Measurements from ENCODE around the gene CLPTM1. TPM values are rescaled to one million over a fixed set of nuclear protein-coding genes. Genes with fewer than 3 reads are reported as not detected.

Gene CLPTM1
- total and polyA plus RNA-seq, 9 of the 15 experiments (the other 6 are each of a cell fraction or from before 2014, with no cell fraction given), result 0.37 to 96.0 (median 27.5) TPM

- no TSS peak for BruUV-seq (replicated peaks)
- Histone ChIP-seq H3K4me2 (ENCODE audit: insufficient read depth, low read length) (0 out of 2 replicates have a peak overlapping the region, but pooled peaks have one; percentile 16), H3K36me3 (ENCODE audit: control insufficient read depth, insufficient read depth, low read length) (peaks cover 51% of the 10 kb centered on the region; the same call in 2 of the 3 replicates), H3K79me2 (ENCODE audit: control insufficient read depth, insufficient read depth, low read length) (peaks cover 72% of the 10 kb centered on the region), H3K4me3 (no peak overlapping the region), H4K20me1 (replicated peaks; ENCODE audit: control insufficient read depth, insufficient read depth, low read length) (peaks cover 24% of the 10 kb centered on the region), H3K9me3 (replicated peaks; ENCODE audit: control insufficient read depth, insufficient read depth, low read depth, low read length) (no peaks in the 10 kb centered on the region), H3K27ac (ENCODE audit: extremely low read depth, low read depth, low read length) (no peak overlapping the region), H3K9ac (ENCODE audit: insufficient read depth in 1 of 2, low read depth in 2 of 2, low read length in 2 of 2) (0 out of 4 replicates have a peak overlapping the region, but pooled peaks of 1 of the 2 experiments have one; percentile 50), H2AFZ (ENCODE audit: low read depth, low read length) (no peak overlapping the region), H3K9me1 (ENCODE audit: control insufficient read depth, insufficient read depth, low read length) (peaks cover 9% of the 10 kb centered on the region), H3K4me1 (replicated peaks in 1 of 2; ENCODE audit: control insufficient read depth in 2 of 2, insufficient read depth in 2 of 2, low read length in 2 of 2) (peaks cover 16 to 24% of the 10 kb centered on the region in 2 experiments; a peak in 4 of 5 replicates), H3K27me3 (ENCODE audit: control insufficient read depth in 2 of 2, insufficient read depth in 2 of 2, low read length in 2 of 2) (no peaks in the 10 kb centered on the region)
- intact Hi-C loops (cut with micrococcal nuclease) (no loop called here), in situ Hi-C loops (cut with MboI) (no loop called here)
- CTCF ChIA-PET (ENCODE audit: low intra/inter-chr PET ratio), result no interaction called here
- POLR2A ChIA-PET, result interaction anchor here (0.6 to 1.0 kb wide), 7 partner anchors 13 to 95 kb away, joined by 3 to 6 read pairs (median 3); partner anchors contain the start of genes RELB and TOMM40
- 58% methylated on average over 5 of the region's 9 CpGs for WGBS (ENCODE audit: insufficient coverage, low coverage, missing lambda C conversion rate)
- no peak for ATAC-seq
- TF ChIP-seq PCBP1 (IDR thresholded peaks at IDR 0.05; ENCODE audit: low read depth, low read length, poor library complexity, severe bottlenecking) (no peak), ERF (CRISPR knock-in tag; IDR thresholded peaks at IDR 0.05) (no peak), ZNF224 (CRISPR knock-in tag; IDR thresholded peaks at IDR 0.05) (no peak), RBM17 (IDR thresholded peaks at IDR 0.05; ENCODE audit: borderline replicate concordance, low read depth, low read length) (no peak), KAT7 (CRISPR knock-in tag; IDR thresholded peaks at IDR 0.05; ENCODE audit: borderline replicate concordance) (no peak), ZBTB9 (CRISPR knock-in tag; IDR thresholded peaks at IDR 0.05) (no peak), MCM3 (IDR thresholded peaks at IDR 0.05) (no peak), TAF15 (IDR thresholded peaks at IDR 0.05; ENCODE audit: low read depth, low read length) (no peak), TRIM28 (IDR thresholded peaks at IDR 0.05) (no peak), DACH1 (IDR thresholded peaks at IDR 0.05; ENCODE audit: partially characterized antibody) (no peak)
- DNase-seq (ENCODE audit: extremely low read depth in 1 of 4, low spot score in 3 of 4), result no peak
- no peak for FAIRE-seq
Observed at GRCh38 chr19:44958090-44958489, 2.9 kb downstream of the CLPTM1 start.

Data from K562 (cell line).